Liver (tissue), 9 donors: ENCODE measurements around the gene HSP90B1. TPM values are rescaled to one million over a fixed set of nuclear protein-coding genes. Genes with fewer than 3 reads are reported as not detected.

Source experiments
- DNase-seq: peaks from one replicate; pipeline ENCODE4 v3.0.0-alpha.2; 2017; ENCODE audit warnings: low spot score
- H3K27ac ChIP-seq, 2 donors: one replicate each; pipeline ENCODE4 v1.7.0; 2013; ENCODE audit warnings: inconsistent platforms in 2 of 2, low read length in 2 of 2, control low read depth in 1 of 2, low read depth in 1 of 2, mild to moderate bottlenecking in 1 of 2
- H3K27me3 ChIP-seq, 4 donors: one replicate each; pipeline versions ENCODE4 v1.6.1 to v1.7.0; 2013; ENCODE audit warnings: low read length in 3 of 4, inconsistent platforms in 1 of 4, mild to moderate bottlenecking in 1 of 4, moderate library complexity in 1 of 4; ENCODE audit not compliant: control insufficient read depth in 4 of 4, insufficient read depth in 4 of 4
- H3K36me3 ChIP-seq, 4 donors: one replicate each; pipeline versions ENCODE4 v1.6.1 to v1.7.0; 2013; ENCODE audit warnings: low read length in 3 of 4, mild to moderate bottlenecking in 3 of 4, low read depth in 1 of 4, moderate library complexity in 1 of 4; ENCODE audit not compliant: control insufficient read depth in 4 of 4, insufficient read depth in 3 of 4
- H3K4me1 ChIP-seq, 4 donors: one replicate each; pipeline versions ENCODE4 v1.6.1 to v1.7.0; 2013; ENCODE audit warnings: low read length in 3 of 4, mild to moderate bottlenecking in 3 of 4, moderate library complexity in 1 of 4; ENCODE audit not compliant: control insufficient read depth in 4 of 4, insufficient read depth in 4 of 4
- H3K4me3 ChIP-seq, 3 donors: one replicate each; pipeline versions ENCODE4 v1.6.1 to v1.7.0; 2013; ENCODE audit warnings: low read length in 3 of 3, control low read depth in 1 of 3, low read depth in 1 of 3, mild to moderate bottlenecking in 1 of 3
- H3K9ac ChIP-seq, 2 donors: one replicate each; pipeline ENCODE4 v1.7.0; 2013; ENCODE audit warnings: low read length in 2 of 2, mild to moderate bottlenecking in 2 of 2, moderate library complexity in 2 of 2, control low read depth in 1 of 2, low read depth in 1 of 2
- H3K9me3 ChIP-seq, 4 donors: one replicate each; pipeline versions ENCODE4 v1.6.1 to v1.7.0; 2013; ENCODE audit warnings: low read length in 3 of 4; ENCODE audit not compliant: control insufficient read depth in 4 of 4
- EGR1 ChIP-seq, 2 donors: IDR thresholded peaks; 2 replicates each; pipeline ENCODE4 v1.6.1; 2016 to 2018; ENCODE audit warnings: antibody characterized with exemption in 2 of 2, low read depth in 2 of 2
- FOXA1 ChIP-seq: IDR thresholded peaks from 2 replicates; pipeline ENCODE4 v1.6.1; 2016; ENCODE audit warnings: antibody characterized with exemption
- FOXA2 ChIP-seq: IDR thresholded peaks from 2 replicates; pipeline ENCODE4 v1.6.1; 2016; ENCODE audit warnings: antibody characterized with exemption
- GABPA ChIP-seq, 2 donors: IDR thresholded peaks in 1 of 2; conservative IDR thresholded peaks in 1 of 2; 2 replicates each; pipeline ENCODE4 v1.6.1; 2016; ENCODE audit warnings: antibody characterized with exemption in 2 of 2, mild to moderate bottlenecking in 1 of 2, moderate library complexity in 1 of 2
- HNF4A ChIP-seq, 2 donors: conservative IDR thresholded peaks; 2 replicates each; pipeline ENCODE4 v1.6.1; 2016; ENCODE audit warnings: antibody characterized with exemption in 2 of 2, mild to moderate bottlenecking in 2 of 2
- HNF4G ChIP-seq: IDR thresholded peaks from 2 replicates; pipeline ENCODE4 v1.6.1; 2016; ENCODE audit warnings: antibody characterized with exemption
- JUND ChIP-seq, 2 donors: IDR thresholded peaks; 2 replicates each; pipeline ENCODE4 v1.6.1; 2016; ENCODE audit warnings: antibody characterized with exemption in 2 of 2
- NR2F2 ChIP-seq: IDR thresholded peaks from 2 replicates; pipeline ENCODE4 v1.6.1; 2016; ENCODE audit warnings: antibody characterized with exemption
- RAD21 ChIP-seq, 2 donors: IDR thresholded peaks; 2 replicates each; pipeline ENCODE4 v1.6.1; 2016; ENCODE audit warnings: antibody characterized with exemption in 2 of 2, mild to moderate bottlenecking in 2 of 2
- SP1 ChIP-seq: IDR thresholded peaks from 2 replicates; pipeline ENCODE4 v1.6.1; 2018; ENCODE audit warnings: antibody characterized with exemption, mild to moderate bottlenecking
- TAF1 ChIP-seq: conservative IDR thresholded peaks from 2 replicates; pipeline ENCODE4 v1.6.1; 2016; ENCODE audit warnings: antibody characterized with exemption, mild to moderate bottlenecking
- YY1 ChIP-seq: IDR thresholded peaks from 2 replicates; pipeline ENCODE4 v1.6.1; 2016; ENCODE audit warnings: antibody characterized with exemption, mild to moderate bottlenecking
- WGBS: extraction: QIAGEN DNeasy Blood & Tissue Kit; methylation state at CpG from one replicate; pipeline ENCODE4 v1.1.7; 2013; 5-methylcytosine and 5-hydroxymethylcytosine counted together
- polyA plus RNA-seq, 2 donors: library from polyadenylated mRNA; stranded (reverse) in 1 of 2; unstranded in 1 of 2; fragments of 200-250 nt in 1 of 2; fragments of >200 nt in 1 of 2; fragmentation: Nextera tagmentation in 1 of 2; extraction: Ambion mirVana in 1 of 2; gene quantifications; one replicate each; pipeline versions ENCODE4 v1.2.1 to v1.2.3, GENCODE V29; 2013 to 2015
- total RNA-seq, 2 donors: library from RNA; depleted of rRNA; stranded (reverse); fragments of >200 nt; gene quantifications; one replicate each; pipeline ENCODE4 v1.2.3, GENCODE V29; 2014
- TF ChIP-seq, protein P1 (sequence below): IDR thresholded peaks from 2 replicates; pipeline ENCODE4 v1.6.1; 2016; ENCODE audit warnings: antibody characterized with exemption
- TF ChIP-seq, protein P2 (sequence below): IDR thresholded peaks from 2 replicates; pipeline ENCODE4 v1.6.1; 2016; ENCODE audit warnings: antibody characterized with exemption
- TF ChIP-seq, protein P3 (sequence below): fragments of 150-350 bp; IDR thresholded peaks from 2 replicates; pipeline ENCODE4 v1.5.1; 2017; ENCODE audit warnings: improper control_type of control experiment, low read depth, low read length; ENCODE audit not compliant: missing input control
- TF ChIP-seq, protein P4 (sequence below): IDR thresholded peaks from 2 replicates; pipeline ENCODE4 v1.6.1; 2016; ENCODE audit warnings: antibody characterized with exemption
- donor health status: healthy.
- donor health status: healthy.
- donor health status: healthy.
- donor health status: healthy.
- donor health status: healthy.

Gene HSP90B1
- total and polyA plus RNA-seq, 4 donors: 296 to 854 (median 579) TPM

DNA sequence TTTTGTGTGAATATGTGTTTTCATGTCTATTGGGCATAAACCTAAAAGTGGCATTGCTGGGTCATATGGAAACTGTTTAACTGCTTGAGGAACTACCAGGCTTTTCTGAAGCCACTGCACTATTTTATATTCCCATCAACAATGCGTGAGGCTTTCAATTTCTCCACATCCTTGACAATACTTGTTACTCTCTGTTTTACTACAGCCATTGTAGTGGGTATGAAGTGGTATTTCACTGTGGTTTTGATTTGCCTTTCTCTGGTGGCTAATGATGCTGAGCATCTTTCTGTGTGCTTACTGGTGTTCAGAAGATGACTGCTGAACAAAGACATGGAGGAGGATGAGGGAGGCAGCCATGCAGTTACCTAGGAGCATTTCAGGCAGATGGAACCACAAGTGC, 22.3 kb downstream of the HSP90B1 start:
- no peaks in the 10 kb centered on the region for H3K9me3 ChIP-seq
- H3K27me3 ChIP-seq: no peaks in the 10 kb centered on the region
- no peak overlapping the region for H3K9ac ChIP-seq
- peaks cover 6 to 62% (median 53%) of the 10 kb centered on the region in 4 donors for H3K36me3 ChIP-seq
- H3K27ac ChIP-seq: no peak overlapping the region
- no peak overlapping the region for H3K4me3 ChIP-seq
- H3K4me1 ChIP-seq: peaks cover 4 to 15% (median 14%) of the 10 kb centered on the region in 4 donors
- DNase-seq: no peak
- WGBS: 92% methylated on average over 1 of the region's 1 CpG
- TF ChIP-seq FOXA1: no peak
- TF ChIP-seq, protein P1, sequence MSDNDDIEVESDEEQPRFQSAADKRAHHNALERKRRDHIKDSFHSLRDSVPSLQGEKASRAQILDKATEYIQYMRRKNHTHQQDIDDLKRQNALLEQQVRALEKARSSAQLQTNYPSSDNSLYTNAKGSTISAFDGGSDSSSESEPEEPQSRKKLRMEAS: no peak
- TF ChIP-seq NR2F2: no peak
- no peak for TF ChIP-seq SP1
- no peak for TF ChIP-seq EGR1 (IDR thresholded peaks at IDR 0.05; ENCODE audit: low read depth in 2 of 2)
- TF ChIP-seq TAF1: no peak
- TF ChIP-seq, protein P2, sequence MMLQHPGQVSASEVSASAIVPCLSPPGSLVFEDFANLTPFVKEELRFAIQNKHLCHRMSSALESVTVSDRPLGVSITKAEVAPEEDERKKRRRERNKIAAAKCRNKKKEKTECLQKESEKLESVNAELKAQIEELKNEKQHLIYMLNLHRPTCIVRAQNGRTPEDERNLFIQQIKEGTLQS: no peak
- TF ChIP-seq, protein P3, sequence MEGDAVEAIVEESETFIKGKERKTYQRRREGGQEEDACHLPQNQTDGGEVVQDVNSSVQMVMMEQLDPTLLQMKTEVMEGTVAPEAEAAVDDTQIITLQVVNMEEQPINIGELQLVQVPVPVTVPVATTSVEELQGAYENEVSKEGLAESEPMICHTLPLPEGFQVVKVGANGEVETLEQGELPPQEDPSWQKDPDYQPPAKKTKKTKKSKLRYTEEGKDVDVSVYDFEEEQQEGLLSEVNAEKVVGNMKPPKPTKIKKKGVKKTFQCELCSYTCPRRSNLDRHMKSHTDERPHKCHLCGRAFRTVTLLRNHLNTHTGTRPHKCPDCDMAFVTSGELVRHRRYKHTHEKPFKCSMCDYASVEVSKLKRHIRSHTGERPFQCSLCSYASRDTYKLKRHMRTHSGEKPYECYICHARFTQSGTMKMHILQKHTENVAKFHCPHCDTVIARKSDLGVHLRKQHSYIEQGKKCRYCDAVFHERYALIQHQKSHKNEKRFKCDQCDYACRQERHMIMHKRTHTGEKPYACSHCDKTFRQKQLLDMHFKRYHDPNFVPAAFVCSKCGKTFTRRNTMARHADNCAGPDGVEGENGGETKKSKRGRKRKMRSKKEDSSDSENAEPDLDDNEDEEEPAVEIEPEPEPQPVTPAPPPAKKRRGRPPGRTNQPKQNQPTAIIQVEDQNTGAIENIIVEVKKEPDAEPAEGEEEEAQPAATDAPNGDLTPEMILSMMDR: no peak

DNA sequence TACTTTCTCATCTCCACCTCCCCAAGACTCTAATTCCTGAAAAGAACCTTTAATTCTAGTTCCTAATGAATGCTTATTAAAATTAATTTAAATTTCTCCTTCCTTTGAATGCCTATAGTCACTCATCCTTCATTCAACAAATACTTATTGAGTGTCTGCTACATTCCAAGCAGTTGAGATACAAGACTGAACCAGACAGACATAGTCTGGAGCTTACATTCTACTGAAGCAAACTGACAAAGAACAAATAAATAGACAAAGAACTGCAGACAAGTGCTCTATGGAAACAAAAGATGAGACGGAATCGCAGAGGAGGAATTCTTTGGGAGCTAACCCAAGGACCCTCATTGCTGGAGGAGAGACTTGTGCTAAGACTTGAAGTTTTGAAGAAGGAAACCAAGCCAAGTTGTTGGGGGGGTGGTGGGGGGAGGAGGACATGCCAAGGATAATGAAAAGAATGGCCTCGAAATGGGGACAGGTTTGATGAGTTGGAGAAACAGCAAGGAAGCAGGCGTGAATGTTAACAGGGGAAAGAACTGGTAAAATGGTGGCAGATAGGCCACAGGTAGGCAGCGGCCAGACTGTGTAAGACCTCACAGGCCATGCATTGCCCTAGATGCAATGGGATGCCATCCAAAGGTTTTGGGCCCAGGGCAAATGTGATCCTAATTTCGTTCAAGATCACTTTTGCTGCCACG, 25.8 kb downstream of the HSP90B1 start:
- Histone ChIP-seq H3K27ac (no peak overlapping the region), H3K27me3 (no peaks in the 10 kb centered on the region), H3K9ac (peak overlapping the region; percentile 7 to 39), H3K9me3 (no peaks in the 10 kb centered on the region), H3K4me1 (peaks cover 5 to 16% (median 15%) of the 10 kb centered on the region in 4 donors), H3K36me3 (peaks cover 0 to 29% (median 24%) of the 10 kb centered on the region in 4 donors), H3K4me3 (peak overlapping the region; percentile 69 to 92 (median 76))
- TF ChIP-seq, protein P1: no peak
- TF ChIP-seq HNF4G (no peak), JUND (IDR thresholded peaks at IDR 0.05) (no peak)
- TF ChIP-seq, protein P4, sequence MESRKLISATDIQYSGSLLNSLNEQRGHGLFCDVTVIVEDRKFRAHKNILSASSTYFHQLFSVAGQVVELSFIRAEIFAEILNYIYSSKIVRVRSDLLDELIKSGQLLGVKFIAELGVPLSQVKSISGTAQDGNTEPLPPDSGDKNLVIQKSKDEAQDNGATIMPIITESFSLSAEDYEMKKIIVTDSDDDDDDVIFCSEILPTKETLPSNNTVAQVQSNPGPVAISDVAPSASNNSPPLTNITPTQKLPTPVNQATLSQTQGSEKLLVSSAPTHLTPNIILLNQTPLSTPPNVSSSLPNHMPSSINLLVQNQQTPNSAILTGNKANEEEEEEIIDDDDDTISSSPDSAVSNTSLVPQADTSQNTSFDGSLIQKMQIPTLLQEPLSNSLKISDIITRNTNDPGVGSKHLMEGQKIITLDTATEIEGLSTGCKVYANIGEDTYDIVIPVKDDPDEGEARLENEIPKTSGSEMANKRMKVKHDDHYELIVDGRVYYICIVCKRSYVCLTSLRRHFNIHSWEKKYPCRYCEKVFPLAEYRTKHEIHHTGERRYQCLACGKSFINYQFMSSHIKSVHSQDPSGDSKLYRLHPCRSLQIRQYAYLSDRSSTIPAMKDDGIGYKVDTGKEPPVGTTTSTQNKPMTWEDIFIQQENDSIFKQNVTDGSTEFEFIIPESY: no peak
- WGBS: 40% methylated on average over 7 of the region's 7 CpGs
- no peak for DNase-seq

DNA sequence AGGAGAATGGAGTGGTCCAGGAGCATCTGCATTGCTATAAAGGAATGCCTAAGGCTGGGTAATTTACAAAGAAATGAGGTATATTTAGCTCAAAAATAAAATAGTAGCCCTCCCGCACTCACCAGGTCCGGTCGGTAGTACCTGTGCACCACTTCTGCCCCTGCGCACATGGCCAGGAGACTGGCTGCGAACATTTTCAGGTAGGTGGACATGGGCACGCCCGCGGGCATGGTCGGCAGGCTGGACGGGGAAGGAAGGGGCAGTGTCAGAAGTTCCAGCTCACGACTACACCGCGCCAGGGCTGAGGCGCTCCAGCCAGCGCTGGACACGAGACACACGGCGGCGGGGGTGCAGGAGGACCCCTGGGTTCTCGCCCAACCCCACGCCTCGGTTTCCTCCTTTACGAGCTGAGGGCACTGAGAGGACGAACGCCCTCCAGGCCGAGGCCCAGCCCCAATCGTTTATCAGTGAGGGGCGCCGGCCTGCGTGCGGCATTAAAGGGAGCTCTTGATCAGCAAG, 26.4 kb downstream of the HSP90B1 start:
- H3K9me3 ChIP-seq: no peaks in the 10 kb centered on the region
- TF ChIP-seq, protein P1: no peak
- TF ChIP-seq, protein P3: no peak
- TF ChIP-seq, protein P4: no peak
- TF ChIP-seq, protein P2: no peak
- TF ChIP-seq HNF4A (conservative IDR thresholded peaks at IDR 0.05) (no peak), YY1 (no peak), FOXA2 (no peak), RAD21 (IDR thresholded peaks at IDR 0.05) (no peak), GABPA (IDR thresholded peaks at IDR 0.05 in 1 of 2, conservative IDR thresholded peaks at IDR 0.05 in 1 of 2) (no peak), SP1 (no peak)

More for the DNA sequence above, 26.4 kb downstream of the HSP90B1 start:
- no peaks in the 10 kb centered on the region for H3K27me3 ChIP-seq
- H3K9ac ChIP-seq: peak overlapping the region; percentile 7 to 45
- peaks cover 5 to 16% (median 15%) of the 10 kb centered on the region in 4 donors for H3K4me1 ChIP-seq
- under 1% methylated on average over 31 of the region's 31 CpGs for WGBS
- H3K36me3 ChIP-seq: peaks cover 0 to 23% (median 18%) of the 10 kb centered on the region in 4 donors
- peak overlapping the region; percentile 92 to 94 for H3K27ac ChIP-seq
- peak overlapping the region; percentile 69 to 92 (median 76) for H3K4me3 ChIP-seq
- no peak for DNase-seq
